ENCODE data around the gene PPP1R3F.
A peak's percentile ranks its signal among the peaks of the same experiment; 100 is the strongest.

PPP1R3F gene, protein sequence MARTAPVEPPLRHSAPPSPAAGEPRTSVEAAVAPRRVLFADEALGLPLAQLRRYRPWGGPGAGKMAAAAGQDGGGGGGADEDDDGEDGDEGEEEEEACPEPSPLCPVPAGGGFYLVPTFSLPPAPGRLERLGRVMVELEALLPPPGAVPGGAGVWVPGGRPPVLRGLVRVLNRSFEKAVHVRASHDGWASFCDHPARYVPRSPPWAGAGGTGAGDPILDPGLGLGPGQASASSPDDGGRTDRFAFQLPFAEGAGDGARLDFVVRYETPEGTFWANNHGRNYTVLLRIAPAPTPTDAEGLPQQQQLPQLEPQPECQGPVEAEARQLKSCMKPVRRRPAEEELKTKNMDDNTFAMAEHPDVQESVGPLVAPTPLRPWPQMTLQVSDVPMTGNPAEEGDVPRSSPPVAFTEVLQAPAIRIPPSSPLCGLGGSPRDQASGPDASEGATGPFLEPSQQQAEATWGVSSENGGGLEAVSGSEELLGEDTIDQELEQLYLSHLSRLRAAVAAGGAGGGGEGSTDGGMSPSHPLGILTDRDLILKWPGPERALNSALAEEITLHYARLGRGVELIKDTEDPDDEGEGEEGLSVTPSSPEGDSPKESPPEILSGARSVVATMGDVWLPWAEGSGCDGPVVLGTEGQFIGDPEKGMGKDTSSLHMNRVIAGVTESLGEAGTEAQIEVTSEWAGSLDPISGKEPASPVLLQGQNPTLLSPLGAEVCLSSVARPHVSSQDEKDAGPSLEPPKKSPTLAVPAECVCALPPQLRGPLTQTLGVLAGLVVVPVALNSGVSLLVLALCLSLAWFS

DNA sequence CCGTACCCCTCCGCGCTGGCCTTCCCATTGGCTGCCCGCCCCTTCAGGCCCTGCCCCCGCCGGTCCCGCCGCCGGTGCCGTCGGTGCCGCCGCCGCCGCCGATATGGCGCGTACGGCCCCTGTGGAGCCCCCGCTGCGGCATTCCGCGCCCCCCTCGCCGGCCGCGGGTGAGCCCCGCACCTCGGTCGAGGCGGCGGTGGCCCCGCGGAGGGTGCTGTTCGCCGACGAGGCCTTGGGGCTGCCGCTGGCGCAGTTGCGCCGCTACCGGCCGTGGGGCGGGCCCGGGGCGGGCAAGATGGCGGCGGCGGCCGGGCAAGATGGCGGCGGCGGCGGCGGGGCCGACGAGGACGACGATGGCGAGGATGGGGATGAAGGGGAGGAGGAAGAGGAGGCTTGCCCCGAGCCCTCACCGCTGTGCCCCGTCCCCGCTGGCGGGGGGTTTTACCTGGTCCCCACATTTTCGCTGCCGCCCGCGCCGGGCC lies at the start of gene PPP1R3F:
Gene PPP1R3F (plus strand): TSS at position 27 of the 482 bp plus-strand sequence. CDS start 77 bp downstream, at position 104.
- no peak for DNase-seq

DNA sequence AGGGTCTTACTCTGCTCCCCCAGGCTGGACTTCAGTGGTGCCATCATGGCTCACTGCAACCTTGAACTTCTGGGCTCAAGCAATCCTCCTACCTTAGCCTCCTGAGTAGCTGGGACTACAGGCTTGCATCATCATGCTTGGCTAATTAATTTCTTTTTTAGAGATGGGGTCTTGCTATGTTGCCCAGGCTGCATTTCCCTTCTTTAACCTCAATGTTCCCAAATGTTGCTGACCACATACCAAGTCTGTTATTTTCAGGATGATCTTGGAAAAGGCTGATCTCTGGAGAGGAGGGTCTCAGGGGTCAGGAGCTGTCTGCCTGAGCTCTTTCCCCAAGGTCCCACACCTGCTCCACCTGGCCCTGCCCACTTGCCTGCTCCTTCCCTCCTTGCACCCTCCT lies 49.5 kb upstream of the PPP1R3F start:
- DNase-seq: no peak

DNA sequence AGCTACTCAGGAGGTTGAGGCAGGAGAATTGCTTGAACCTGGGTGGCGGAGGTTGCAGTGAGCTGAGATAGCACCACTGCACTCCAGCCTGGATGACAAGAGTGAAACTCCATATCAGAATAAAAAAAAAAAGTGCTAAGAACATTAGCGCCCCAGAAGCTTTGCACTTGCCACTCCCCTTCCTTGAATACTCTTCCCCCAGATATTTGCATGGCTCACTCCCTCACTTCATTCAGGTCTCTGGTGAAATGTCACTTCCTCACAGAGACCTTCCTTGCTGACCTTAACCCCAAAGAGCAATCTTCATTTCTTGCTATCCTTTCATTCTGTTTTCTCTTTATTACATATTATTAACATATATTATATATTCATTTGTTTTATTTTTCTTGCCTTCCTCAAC lies 47.7 kb upstream of the PPP1R3F start:
- no peak for DNase-seq

DNA sequence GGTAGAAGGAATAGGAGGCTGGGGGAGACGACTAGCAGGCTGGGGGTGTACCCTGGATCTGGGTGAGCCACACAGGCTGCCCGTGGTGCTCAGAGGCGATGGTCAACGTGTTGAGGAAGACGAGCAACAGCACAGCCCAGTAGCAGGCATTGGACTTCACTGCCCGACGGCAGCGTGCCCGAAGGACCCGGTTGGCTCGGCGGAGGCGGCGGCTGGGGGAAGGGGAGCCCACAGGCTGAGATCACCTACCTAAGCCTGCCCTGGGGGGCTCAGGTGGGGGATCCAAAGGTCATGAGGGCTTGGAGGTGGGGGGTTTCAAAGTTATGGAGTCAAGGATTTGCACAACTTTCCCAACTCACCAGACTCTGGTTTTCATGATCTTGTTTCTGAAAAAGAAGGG lies 43.7 kb upstream of the PPP1R3F start:
- no peak for DNase-seq

DNA sequence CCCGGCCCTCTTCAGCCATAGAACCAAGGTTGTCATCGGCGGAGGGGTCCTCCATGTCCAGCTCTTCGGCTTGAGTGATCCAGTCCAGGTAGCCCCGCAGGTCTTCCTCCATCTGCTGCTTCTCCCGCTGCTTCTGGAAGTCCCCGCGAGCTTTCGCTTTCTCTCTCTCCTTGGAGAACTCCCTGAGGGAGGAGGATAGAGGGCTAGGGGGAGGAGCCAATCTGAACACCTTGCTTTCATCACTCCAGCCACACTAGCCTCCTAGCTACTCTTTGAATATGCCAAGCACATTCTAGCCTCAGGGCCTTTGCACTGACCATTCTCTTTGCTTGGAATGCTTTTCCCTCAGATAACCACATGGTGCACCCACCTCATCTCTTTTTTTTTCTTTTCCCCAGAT lies 42.6 kb upstream of the PPP1R3F start:
- no peak for DNase-seq

DNA sequence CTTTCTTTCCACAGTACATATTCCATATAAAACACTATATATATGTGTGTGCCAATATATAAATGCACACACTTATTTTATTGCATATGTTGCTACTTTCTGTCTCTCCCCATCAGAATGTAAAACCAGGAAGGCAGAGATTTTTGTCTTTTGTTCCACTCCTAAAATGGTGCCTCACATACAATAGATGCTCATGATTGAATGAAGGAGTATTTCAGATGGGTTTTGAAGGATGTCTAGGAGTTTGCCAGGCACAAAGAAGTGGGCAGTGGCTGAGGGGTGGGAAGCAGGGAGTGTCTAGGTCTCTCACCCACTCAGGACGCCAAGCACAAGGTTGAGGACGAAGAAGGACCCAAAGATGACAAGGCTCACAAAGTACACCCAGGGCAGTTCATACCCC lies 41.9 kb upstream of the PPP1R3F start:
- no peak for DNase-seq

DNA sequence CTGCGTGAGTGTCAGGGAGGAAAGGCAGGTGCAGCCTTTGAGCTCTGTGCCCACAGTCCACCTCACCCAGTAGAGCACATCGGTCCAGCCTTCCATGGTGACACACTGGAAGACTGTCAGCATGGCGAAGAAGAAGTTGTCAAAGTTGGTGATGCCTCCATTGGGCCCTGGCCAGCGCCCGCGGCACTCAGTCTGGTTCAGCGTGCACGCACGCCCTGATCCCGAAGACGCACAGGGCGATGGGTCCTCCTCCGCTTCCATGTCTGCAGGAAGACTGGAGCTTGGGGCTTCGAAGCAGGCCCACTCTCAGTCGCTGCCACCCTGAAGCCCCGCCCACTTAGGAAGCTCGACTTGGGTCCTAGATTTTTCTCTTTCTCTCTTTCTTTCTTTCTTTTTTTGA lies 41.4 kb upstream of the PPP1R3F start:
- DNase-seq: no peak

DNA sequence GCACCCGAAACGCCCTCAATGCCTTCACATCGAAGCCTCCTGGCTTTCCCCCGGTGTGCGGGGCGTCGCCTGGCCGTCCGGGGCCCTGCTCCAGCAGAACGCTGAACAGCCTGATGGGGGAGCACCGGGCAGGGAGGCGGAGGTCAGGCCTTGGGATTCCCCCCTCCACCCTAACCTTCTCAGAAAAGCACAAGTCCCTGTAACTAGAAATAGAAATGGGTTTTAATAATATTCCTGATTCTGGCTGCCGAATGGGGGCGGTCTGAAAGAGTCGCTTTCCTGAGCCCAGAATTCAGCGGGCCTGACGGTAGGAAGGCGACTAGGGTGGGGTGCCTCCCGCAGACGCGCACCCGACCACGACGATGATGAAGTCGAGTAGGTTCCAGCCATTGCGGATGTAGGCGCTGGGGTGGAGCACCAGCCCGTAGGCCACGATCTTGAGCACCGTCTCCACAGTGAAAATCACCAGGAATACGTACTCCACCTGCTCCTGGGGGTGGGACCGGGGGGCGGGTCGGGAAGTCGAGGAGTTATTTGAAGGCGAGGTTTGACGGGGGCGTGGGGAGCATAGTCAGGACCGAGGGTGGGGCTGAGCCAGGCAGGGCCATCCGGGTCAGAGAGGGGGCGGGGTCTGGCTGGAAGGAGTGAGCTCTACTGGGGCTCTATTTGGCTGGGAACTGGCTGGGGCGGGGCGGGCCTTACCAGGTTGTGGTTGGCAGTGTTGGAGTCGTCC lies 38.9 kb upstream of the PPP1R3F start:
- peak; percentile 81 for DNase-seq

DNA sequence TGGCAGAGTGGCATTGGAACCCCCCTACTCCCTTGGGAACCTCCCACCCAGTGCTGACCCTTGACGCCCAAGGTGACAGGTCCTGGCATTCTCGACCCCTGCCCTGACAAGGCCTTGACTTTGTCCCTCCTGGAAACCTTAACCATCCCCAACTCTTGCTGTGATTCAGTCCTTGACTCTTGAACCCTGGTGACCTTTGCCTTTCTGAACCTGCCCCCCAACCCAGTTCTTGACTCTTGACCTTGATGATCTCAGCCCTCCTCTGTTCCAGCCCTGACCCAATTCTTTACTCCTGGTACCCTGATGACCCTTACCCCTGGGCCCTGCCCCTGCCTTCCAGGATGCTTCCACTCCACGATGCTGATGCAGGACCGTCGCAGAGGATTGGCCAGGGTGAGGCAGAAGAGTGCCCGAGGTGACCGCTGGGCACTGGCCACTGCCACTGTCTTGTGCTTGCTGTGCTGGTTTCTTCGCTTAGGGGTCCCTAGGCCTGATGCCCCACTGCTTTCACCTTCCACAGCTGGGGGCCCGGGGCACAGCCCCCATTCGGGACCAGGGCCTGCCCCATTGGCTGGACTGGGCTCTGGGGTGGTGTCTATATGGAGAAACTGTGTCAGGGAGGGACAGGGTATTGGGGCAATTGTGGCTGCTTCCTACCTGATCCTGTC lies 38.1 kb upstream of the PPP1R3F start:
- DNase-seq: no peak

DNA sequence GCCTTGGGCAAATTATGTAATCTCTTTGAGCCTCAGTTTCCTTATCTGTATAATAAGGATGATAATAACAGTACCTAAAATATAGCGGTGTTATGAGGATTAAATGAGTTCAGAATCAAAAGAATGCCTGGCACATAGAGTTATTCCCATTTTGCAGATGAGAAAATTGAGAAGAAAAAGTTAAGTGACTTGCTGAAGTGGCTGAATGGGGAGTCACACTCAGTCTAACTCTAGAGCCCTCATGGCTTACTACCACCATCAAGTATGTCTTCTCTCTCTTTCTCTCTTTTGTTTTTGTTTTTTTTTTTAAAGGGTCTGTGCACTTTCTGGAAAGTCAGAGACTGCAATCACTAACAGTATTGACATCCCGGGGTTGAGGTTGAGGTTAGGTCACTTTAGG lies 37.1 kb upstream of the PPP1R3F start:
- DNase-seq: no peak

DNA sequence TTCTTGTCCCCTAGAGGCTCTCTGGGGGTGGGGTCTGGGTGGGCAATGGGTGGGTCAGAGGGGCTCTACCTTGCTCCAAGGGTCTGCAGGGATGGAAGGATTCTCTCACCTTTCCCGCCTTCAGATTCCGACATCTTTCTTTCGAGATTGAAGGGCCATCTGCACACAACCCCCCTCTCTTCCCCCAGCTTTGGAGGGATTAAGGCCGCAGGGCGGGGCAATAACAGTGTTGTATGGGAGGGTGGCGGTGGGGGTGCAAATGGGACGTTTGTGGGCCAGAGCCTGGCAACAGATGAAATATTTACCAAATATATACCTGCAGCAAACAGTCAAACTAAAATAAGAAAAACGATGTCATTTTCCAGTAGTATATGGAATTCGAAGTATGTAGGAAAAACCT lies 36.4 kb upstream of the PPP1R3F start, which contains the start of gene CACNA1F:
Gene CACNA1F (minus strand): TSS at position 165 of the 400 bp plus-strand sequence. CDS start 31 bp downstream, at position 134.
- DNase-seq: no peak

DNA sequence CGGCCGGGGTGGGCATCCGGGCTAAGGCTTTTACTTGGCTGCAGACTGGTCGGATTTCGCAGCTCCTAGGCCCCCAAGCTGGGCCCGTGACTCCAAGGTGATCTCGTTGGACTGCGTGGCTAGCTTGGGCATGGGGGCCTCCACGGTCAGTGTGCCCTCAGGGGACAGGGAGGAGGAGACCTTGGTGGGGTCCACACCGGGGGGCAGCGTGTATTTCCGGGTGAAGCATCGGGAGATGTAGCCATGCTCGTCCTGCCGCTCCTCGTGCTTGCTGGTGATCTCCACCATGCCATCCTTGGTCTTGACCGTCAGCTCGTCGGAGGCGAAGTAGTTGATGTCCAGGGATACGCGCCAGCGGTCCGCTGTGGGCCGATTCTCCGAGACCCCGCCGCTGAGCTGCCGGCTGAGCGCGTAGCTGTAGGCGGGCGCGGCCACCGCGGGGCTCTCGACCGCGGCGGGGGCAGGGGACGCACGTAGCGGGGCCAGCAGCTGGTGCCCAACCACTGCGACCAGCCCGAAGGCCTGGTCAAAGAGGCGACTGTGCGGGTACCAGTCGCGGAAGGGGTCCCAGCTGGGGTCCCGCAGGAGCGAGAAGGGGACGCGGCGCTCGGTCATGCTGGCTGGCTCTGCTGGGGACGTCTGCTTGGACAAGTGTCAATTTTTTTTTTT lies 35.6 kb upstream of the PPP1R3F start:
- no peak for DNase-seq

DNA sequence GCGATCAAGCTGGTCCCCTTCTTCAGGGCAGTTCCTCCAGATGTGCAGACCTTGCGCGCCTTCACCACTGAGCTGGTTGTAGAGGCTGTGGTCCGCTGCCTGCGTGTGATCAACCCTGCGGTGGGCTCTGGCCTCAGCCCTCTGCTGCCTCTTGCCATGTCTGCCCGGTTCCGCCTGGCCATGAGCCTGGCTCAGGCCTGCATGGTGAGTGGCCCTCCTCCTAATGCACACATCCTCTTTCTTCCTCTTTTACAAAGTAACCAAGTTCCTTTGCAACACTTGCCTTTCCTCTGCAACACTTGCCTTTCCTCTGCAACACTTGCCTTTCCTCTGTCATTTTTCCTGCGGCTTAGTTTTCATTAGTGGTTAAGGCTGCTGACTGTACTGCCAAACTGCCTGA lies 32.5 kb upstream of the PPP1R3F start:
- DNase-seq: no peak

DNA sequence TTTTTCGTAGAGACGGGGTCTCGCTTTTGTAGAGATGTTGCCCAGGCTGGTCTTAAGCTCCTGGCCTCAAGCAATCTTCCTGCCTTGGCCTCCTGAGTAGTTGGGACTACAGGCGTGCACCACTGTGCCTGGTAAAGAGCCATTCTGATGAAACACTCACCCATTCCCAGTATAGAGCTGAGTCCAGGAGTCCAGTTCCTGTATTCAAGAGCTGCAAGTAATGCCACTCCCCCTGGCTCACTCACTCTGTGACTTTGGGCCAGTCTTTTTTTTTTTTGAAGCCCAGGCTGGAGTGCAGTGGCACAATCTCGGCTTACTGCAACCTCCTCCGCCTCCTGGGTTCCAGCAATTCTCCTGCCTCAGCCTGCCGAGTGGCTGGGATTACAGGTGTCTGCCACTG lies 30.9 kb upstream of the PPP1R3F start:
- no peak for DNase-seq

DNA sequence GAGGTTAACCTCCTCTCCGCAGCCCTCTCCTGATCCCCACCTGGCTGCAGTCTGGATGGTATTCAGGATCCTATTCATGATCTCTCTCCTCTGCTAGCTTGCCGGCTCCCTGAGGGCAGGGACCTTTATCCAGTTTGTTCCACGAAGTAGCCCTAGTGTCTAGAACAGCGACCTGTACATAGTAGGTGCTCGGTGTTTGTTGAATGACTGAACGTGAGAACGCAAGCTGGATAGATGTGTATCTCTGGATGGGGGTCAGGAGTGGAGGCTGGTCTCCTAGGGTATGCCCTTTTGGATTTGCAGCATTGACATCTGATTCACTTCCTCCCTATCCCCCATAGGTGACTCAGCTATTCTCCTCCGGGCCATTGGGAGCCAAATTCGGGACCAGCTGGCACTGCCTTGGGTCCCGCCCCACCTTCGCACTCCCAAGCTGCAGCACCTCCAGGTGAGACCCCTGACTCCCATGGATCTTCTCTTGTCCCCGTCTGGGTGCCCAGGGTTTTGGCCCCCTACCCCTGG lies 27.0 kb upstream of the PPP1R3F start:
- DNase-seq: no peak

DNA sequence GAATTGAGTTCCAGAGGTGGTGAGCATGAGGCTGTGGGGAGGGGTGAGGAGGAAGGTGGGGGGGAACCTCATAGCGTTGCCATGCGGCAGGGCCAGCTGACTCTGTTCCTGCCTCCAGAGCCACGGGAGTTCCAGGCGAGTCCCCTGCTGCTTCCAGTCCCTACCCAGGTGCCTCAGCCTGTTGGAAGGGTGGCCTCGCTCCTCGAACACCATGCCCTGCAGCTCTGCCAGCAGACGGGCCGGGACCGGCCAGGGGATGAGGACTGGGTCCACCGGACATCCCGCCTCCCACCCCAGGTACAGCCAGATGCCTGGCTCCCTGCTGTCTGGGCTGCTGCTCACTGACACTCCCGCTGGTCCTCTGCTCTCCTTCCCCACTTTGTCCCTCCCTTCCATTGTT lies 26.4 kb upstream of the PPP1R3F start:
- no peak for DNase-seq

DNA sequence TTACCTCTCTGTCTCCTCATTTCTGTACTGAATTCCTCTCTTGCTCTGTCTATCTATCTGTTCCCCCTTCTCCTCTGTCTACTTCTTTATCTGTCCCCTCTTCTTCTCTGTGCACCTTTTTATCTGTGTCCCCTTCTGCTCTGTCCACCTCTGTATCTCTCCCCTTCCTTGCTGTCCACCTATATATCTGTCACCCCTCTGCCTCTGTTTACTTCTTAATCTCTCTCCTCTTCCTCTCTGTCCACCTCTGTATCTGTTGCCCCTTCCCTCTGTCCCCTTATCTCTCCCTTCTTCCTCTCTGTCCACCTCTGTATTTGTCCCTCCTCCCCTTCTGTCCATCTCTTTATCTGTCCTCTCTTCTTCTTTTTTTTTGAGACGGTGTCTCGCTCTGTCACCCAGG lies 25.4 kb upstream of the PPP1R3F start:
- DNase-seq: no peak

DNA sequence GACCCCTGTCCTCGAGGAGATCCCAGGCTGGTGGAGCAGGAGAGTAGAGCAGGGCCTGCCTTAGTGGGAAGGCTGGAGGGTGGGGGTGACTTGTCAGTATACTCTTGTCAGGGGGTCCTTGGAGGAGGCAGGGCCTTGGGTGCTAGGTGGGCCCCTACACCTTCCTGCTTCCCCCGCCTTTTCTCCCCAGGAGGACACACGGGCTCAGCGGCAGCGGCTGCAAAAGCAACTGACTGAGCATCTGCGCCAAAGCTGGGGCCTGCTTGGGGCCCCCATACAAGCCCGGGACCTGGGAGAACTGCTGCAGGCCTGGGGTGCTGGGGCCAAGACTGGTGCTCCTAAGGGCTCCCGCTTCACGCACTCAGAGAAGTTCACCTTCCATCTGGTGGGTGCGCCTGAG lies 23.1 kb upstream of the PPP1R3F start:
- DNase-seq: no peak

DNA sequence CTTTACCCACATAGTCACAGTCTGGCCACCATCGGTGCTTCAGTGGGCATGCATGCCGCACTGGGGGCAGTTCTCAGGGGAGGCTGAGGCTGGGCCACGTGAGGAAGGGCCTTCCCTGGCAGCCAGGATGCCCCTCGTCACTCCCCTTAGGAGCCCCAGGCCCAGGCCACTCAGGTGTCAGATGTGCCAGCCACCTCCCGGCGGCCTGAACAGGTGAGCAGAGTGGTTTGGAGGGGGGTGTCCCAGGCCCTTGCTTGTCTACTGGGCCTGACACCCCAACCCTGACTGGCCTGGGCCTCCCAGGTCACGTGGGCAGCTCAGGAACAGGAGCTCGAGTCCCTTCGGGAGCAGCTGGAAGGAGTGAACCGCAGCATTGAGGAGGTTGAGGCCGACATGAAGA lies 22.2 kb upstream of the PPP1R3F start:
- no peak for DNase-seq

DNA sequence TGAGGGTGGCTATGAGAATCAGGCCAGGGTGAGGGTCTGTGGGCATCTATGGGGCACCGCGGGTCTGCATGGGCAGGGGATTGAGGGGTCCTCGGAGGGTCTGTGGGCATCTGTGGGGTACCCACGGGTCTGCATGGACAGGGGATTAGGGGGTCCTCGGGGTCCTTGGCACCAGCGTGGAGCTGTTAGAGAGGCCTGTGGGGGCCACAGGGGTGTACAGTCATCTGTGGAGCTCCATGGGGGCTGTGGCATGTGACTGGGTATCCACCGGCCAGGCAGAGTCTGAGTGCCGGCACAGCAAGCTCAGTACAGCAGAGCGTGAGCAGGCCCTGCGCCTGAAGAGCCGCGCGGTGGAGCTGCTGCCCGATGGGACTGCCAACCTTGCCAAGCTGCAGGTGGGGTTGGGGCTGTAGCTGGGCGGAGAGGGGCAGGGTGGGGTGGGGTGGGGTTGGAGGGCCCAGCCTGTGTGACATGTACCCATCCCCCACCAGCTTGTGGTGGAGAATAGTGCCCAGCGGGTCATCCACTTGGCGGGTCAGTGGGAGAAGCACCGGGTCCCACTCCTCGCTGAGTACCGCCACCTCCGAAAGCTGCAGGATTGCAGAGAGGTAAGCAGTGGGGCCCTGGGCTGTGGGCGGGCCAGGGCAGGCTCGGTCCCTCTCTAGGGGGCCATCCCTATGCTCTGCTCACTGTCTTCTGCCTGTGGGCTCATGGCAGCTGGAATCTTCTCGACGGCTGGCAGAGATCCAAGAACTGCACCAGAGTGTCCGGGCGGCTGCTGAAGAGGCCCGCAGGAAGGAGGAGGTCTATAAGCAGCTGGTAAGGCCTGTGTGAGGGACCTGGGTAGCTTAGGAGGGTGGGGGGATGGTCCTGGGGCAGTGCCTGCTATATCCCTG lies 21.4 kb upstream of the PPP1R3F start:
- DNase-seq: no peak

DNA sequence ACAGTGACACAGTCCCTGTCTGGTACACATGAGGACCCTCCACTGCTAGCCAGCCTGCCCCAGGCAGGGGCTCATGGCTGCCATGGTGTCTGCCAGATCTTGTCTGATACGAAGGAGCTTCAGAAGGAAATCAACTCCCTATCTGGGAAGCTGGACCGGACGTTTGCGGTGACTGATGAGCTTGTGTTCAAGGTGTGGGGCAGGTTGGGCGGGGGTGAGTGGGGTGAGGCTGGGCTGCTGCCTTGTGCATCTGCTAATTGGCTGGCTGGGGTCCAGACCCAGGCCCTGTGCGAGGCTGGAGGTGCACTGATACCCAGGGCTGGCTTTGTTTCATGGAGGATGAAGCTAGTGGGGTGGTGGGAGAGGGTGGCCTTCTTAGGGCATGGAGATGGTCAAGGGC lies 20.5 kb upstream of the PPP1R3F start:
- no peak for DNase-seq
